T-helper 1 cell (primary cell): ENCODE results near the gene NRCAM.
"Not testable (repeated sequence)": the region's sequence is repeated elsewhere in the genome, so short reads cannot be mapped to it uniquely, and the experiment has no call there.

Source experiments
- DNase-seq, 5 donors: peaks; one replicate each; pipeline ENCODE4 v3.0.0-alpha.2; 2012 to 2020

The NRCAM gene

DNA sequence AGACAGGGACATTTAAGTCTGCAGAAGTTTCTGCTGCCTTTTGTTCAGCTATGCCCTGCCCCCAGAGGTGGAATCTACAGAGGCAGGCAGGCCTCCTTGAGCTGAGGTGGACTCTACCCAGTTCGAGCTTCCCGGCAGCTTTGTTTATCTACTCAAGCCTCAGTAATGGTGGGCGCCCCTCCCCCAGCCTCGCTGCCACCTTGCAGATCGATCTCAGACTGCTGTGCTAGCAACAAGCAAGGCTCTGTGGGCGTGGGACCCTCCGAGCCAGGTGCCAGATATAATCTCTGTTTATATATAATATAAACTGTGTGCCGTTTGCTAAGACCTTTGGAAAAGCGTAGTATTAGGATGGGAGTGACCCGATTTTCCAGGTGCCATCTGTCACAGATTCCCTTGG, 63.1 kb downstream of the NRCAM start:
- not testable (repeated sequence) for DNase-seq

DNA sequence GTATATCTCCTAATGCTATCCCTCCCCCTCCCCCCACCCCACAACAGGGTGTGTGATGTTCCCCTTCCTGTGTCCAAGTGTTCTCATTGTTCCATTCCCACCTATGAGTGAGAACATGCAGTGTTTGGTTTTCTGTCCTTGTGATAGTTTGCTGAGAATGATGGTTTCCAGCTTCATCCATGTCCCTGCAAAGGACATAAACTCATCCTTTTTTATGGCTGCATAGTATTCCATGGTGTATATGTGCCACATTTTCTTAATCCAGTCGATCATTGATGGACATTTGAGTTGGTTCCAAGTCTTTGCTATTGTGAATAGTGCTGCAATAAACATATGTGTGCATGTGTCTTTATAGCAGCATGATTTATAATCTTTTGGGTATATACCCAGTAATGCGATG, 68.5 kb downstream of the NRCAM start:
- DNase-seq, result not testable (repeated sequence)

DNA sequence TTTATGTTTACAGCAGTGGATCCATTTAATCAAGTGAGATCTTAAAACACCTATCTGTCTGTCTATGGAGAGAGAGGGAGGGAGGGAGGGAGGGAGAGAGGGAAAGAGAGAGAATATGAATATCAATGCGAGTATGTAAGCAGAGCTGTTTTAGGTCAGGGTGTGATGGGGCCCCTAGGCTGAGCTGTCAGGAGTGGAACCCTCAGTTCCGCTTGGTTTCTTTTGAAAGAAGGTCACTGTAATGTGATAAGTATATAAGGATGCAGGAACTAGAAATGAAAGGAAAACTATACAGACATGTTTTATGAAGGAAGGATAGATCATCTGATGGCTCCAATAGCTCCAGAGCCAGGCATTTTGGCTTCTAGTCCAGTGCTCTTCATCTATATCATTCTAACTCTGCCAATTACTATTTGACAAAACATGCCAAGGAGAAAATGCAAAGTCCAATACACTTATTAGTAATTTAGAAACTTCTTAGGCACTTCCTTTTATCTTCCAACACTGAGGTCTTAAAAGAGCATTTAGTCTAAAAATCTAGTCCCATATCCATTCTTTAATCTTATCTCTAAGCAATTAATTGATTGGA, 70.3 kb downstream of the NRCAM start:
- DNase-seq, result no peak

DNA sequence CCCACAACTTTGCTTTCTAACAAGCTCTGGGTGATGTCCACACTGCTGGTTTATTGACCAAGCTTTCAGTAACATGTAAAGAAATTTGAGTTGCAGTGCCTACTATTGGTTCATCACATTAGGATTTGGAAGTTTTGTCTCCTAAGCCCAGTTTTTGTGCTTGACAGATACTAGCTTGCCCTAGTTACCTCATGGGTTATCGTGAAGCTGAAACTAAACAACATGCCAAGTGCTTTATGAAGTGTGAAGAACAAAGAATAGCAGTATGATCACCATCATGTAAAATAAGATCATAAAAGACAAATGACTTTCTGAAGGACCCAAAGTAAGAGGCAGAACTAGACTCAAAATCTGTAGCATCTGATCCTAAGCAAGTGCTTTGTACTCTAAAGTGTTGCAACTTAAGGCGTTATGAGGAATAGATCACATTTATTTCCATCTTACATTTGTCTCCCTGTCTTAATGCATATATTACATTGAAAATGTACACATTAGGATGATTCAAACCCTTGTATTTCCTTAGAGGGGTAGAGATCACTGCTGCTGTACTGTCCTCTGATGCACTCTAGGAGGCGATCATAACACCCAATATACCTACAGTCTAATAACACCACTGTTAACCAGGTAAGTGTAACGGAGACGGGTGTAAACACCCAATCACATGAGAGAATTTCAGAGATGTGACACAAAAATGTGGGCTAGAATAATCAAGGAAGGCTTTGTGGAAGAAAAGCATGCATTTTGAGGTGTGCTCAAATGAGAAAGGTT, 71.3 kb downstream of the NRCAM start:
- no peak for DNase-seq

DNA sequence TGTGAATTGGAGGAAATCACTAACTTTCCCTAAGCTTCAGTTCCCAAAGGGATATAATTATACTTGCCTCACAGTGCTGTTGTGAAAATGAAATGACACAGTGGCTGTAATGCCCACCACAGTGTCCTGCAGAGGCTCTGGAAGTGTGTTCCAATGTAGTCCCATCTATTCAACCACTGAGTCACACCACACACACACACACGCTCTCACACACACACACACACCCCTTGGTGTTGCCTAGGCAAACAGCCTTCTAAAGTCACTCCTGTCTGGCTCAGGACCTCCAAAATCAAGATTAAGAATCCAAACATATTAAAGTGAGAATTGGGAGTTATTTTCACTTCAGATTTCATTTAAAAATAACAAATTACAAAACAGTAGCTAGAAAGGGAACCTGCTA, 73.3 kb downstream of the NRCAM start:
- no peak for DNase-seq

DNA sequence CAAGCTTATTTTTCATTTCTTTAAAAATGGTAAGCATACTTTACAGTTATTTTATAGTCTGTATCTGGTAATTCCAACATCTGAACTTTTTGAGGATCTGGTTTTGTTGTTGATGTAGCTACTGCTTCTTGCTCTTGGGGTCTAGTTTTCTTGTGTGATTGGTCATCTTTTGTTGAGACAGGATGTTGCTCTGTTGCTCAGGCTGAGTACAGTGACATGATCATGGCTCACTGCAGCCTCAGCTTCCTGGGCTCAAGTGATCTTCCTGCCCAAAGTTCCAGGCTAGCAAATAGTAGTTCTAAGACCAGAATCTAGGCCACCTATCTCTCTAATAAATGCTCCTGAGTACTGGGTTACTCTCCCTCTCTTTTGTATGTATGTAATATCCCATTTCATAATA, 75.7 kb downstream of the NRCAM start:
- DNase-seq, result no peak

DNA sequence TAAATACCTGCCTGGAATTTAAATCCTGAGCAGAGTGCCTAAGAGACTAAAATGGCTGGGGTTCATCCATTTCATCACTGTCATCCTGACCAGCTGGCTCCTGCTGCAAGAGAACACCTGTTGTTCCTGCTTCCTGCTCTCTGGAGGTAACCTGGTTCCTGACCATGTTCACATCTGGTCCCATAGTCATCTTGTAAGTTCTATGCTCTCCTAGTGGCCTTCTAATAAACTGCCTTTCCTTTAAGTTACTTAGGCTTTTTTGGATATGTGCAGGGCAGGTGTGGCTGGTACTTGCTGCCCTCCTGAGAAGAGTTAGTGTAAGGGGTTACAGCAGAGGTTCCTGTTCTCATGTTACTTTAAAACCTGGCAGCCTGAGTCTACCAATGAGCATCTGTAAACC, 80.0 kb downstream of the NRCAM start:
- DNase-seq, result no peak

DNA sequence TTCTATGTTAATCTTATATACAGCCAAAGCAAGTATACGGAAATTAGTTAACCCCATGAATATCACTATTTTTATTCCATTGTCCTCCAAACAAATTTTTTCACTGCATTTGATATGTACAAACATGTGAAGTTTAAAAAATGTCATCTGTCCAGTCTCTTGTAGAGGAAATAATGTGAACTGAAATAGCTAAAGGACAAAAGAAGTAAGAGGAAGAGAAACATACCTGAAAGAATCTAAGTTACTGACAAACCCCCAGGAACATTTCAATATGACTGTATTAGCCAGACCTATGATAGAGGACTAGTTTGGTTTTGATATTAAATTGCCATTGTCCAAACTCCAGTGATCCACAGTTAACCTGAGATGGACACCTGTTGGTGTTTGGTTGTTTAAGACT, 80.6 kb downstream of the NRCAM start:
- DNase-seq, result no peak

DNA sequence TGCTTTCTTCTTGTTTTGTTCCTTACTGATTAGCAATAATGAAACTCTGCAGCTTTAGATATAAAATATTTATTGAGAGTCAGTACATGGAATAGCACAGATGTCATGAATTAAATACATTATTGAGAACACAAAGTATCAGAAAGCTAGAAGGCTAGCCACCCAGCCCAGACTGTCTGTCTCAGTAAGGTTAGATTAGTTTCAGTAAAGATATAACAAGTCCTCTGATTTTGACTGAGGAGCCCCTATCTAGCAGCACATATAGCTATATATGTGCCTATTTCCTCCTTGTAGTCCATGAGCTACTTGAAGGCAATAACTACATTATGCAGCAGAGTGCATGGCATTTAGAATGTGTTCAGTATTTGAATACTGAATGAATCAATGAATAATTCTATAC, 81.3 kb downstream of the NRCAM start:
- DNase-seq, result no peak

DNA sequence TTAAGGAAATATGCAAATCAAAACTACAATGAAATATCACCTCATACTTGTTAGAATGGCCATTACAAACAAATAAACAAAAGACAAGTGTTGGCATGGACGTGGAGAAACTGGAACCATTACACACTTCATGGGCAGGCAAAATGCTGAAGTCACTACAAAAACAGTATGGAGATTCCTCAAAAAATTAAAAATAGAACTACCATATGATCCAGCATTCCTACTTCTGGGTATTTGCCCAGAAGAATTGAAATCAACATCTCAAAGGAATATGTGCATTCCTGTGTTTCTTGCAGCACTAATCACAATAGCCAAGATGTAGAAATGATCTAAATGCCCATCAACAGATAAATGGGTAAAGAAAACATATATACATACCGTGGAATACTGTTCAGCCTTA, 83.6 kb downstream of the NRCAM start:
- no peak for DNase-seq

DNA sequence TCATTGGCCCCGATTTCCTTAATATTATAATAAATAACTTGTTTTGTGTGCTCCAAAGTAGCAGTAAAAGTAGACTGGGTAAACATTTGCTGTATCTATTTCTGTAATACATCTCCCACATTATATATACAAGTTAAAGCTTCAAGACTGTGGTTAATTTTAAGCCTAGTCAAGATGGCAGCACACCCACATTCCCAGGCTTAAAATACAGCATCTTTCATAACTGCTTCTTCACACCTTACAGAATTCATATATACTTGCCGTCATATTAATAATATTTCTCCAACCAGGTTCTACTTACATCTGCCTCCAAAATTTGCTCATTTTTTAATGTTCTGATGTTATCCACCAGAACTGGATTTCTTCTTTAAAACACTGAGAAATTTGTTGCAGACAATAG, 85.6 kb downstream of the NRCAM start:
- DNase-seq, result no peak

DNA sequence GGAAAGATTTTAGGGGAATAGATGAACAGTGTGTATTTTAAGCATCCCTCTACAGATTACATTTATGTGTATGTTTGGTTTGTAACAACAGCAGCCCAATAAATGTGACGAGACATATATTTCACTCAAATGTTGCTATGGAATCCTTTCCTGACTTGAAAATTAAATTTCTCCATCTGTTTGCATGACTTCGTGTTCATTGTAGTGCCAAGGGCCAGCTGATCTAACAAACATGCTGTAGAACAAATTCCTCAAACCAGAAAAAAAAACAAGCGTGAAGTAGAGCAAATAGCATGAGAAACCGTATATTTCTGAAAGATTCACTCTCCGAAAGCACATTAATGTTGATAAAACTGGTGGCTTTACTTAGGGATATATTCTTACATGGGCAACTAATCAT, 87.8 kb downstream of the NRCAM start:
- DNase-seq, result no peak

DNA sequence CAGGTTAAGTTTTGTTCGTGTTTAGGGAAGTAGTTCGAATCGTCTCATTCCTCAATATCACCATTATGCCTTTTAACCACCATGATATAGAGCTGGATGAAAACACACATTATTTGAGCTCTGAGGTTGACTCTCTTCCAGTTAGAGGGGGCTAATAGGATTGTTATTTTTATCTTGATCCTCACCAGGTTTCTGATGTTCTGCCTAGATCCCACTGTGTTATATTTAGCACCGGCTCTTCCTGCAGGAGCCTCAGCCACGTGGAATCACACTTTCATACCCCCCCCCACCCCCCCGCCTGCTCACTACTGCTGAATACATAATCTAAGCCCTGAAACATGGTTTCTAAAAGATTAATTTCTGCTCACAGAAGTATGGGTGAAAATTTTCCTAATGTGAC, 88.3 kb downstream of the NRCAM start:
- DNase-seq, result no peak

DNA sequence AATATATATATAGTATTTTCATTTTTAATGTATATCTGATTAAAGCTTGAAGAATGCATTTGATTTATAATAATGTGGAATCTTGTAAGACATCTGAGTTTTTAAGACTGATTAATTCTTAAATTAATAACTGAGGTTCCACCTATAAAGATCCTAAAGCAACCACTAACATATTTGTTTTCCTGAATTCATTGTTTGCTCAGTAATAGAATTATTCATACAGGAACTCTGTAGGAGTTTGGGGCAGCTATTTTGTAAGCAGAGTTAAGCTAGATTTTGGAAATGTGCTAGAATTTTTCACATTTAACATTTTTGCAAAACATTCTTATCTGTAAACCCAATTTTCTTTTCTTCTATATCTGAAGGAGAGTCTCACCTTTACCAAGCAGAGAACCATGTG, 88.9 kb downstream of the NRCAM start:
- DNase-seq, result no peak

DNA sequence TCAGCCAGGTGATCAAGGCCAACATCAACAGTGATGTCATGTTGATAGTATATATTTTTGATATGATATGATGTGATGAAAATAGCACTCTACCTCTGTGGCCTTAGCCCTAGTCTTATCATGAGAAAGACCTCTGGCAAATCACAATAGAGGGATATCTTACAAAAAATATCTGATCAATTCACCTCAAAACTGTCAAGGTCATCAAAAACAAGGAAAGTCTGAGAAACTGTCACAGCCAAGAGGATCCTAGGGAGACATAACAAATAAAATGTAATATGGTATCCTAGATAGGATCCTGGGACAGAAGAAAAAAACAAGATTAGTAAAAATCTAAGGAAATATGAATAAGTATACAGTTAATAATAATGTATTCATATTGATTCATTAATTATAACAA, 92.6 kb downstream of the NRCAM start:
- DNase-seq, result no peak

DNA sequence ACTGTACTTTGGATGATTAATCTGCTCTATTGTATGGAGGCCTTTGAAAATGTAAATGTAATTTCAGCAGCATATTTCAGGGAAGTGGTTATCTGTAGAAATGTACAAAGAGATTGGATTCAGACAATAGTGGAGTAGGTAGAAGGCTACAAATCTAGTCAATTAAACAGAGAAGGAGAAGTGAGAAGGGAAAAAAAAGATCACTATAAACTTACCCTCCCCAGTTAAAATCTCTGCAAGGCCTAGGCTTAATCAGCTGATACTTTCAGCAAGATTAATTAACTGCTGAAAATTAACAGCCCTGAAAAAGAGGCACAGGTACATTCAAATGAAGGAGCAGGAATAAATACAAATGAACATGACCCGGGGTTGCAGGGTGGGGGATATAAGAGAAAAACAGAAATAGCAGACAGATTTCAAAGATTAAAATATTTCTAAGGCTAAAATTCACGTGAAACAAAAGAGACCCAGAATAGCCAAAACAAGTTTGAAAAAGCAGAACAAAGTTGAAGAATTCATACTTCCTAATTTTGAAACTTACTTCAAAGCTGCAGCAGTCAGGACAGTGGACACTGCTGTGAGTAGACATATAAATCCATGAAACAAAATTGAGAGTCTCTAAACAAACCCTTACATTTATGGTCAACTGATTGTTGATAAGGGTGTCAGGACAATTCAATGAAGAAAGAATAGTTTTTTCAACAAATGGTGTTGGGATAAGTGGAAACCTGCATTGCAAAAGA, 96.0 kb downstream of the NRCAM start:
- no peak for DNase-seq

DNA sequence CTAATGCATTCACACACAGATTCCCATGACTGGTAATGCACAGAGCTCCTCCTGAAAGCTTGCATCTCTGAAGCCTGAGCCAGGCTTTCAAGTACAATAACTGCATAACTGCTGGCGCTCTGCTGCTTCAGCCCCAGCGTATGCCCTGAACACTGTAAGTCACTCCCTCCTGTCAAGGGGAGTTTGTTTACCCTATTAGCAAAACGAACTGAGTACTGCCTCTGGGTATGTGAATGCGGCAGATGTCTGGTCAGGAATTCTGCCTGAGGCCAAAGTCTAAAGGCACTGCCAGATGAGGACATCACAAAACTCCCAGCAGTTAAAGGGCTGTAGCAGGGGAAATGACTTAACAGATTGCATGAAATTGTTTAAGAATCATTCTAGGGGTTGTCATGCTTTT, 97.7 kb downstream of the NRCAM start:
- no peak for DNase-seq

DNA sequence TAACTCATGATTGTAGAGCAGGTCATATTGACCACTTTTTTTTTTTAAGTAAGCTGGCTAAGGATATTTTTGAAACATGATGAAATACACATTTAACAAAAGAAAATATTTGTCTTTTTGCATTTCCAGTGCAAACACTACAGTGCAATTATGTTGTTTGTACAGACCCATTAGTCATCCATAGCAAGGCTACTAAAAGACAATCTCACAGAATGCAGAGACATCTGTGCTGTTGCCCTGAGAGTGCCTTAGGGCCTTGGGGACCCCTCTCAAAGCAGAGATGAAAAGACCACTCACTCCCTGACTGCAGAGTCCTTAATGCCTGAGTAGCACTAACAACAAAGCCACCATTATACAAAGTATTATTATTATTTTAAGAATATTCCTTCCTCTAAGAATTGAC, 104.5 kb downstream of the NRCAM start:
- no peak for DNase-seq

DNA sequence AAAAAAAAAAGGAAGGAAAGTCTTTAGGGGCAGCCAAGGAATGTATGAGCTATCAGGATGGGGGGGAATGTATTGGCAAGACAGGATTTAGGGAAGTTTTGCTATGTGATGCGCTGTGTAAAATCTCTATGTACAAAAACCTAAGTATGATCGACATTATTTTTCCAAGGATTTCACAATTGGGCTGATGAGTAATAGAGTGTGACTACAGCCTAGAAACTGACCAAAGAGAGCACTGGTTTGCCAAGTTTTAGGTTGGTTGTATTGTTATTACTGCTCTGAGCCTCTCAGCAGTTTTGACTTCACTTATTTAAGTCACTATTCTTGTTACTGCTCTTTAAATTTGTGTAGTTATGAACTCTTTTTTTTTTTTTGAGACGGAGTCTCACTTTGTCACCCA, 107.3 kb downstream of the NRCAM start:
- DNase-seq, result no peak

DNA sequence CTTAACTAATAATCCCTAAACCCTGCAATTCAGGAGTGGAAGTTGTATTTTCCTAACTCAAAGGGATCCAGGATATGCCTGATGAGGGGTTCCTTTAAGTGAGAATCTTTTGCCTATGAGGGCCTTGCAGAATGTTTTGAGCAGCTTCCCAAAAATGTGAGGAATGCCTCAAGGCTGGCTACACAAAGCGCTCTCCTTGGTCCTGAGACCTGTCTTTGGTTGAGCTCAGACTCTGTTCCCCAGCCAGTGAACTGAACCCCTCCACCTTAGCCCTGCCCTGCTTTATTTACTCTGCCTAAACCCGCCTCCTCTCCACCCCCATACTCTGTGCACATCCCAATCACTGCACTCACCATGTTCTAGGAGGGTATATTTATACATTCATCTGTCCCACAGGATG, 108.6 kb downstream of the NRCAM start:
- no peak for DNase-seq

DNA sequence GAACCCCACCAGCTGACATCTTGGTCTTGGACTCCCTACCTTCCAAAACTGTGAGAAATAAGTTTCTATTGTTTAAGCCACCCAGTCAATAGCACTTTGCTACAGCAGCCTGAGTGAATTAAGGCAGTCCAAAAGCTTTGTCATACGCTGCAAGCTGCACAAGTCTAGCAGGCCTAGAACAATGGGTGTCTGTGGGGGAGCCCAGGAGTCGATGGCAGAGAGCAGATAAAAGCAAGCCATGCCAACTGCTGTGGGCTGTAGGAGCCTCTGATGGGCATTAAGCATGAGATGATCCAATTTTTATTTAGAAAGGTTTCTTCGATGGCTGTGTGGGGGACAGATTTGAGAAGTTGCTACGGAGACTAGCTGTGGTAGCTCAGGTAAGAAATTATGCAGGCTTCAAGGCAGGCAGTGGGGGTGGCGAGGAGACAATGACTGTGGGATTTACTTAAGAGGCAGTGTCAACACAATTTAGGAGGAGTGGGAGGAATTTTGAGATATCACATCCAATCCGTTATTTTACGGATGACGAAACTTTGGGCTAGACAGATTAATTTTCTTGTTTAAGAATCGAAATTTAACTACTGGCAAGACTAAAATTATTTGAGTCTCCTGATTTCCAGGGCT, 110.4 kb downstream of the NRCAM start:
- DNase-seq, result no peak

DNA sequence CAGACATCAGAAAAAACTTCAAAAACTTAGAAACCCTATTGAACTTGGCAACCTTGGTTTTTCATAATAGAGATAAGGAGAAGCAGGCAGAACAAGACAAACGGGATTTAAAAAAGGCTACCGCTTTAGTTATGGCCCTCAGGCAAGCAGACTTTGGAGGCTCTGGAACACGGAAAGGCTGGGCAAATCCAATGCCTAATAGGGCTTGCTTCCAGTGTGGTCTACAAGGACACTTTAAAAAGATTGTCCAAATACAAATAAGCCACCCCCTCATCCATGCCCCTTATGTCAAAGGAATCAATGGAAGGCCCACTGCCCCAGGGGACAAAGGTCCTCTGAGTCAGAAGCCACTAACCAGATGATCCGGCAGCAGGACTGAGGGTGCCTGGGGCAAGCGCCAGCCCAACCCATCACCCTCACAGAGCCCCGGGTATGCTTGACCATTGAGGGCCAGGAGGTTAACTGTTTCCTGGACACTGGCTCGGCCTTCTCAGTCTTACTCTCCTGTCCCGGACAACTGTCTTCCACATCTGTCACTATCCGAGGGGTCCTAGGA, 115.3 kb downstream of the NRCAM start:
- DNase-seq, result no peak

DNA sequence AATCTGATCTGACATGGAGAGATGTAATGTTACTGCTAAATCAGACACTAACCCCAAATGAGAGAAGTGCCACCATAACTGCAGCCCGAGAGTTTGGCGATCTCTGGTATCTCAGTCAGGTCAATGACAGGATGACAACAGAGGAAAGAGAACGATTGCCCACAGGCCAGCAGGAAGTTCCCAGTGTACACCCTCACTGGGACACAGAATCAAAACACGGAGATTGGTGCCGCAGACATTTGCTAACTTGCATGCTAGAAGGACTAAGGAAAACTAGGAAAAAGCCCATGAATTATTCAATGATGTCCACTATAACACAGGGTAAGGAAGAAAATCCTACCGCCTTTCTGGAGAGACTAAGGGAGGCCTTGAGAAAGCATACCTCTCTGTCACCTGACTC, 115.8 kb downstream of the NRCAM start:
- DNase-seq, result not testable (repeated sequence)
